GM21367 (cell line): ENCODE data around the gene KLF11.
"Not testable (repeated sequence)": the region's sequence is repeated elsewhere in the genome, so short reads cannot be mapped to it uniquely, and the experiment has no call there.

Source experiments
- ATAC-seq: cut with Tn5 transposase; IDR thresholded peaks from one replicate; pipeline ENCODE4 v1.9.1; 2021; ENCODE audit not compliant: unreplicated experiment

KLF11 gene

GRCh38 chr2:10009271-10009810, 34.0 kb upstream of the KLF11 start:
- ATAC-seq: no peak

- ATAC-seq: no peak
Observed at GRCh38 chr2:10009811-10010781, 33.3 kb upstream of the KLF11 start.

- not testable (repeated sequence) for ATAC-seq
Observed at GRCh38 chr2:10010861-10011605, 32.3 kb upstream of the KLF11 start.

- not testable (repeated sequence) for ATAC-seq
Observed at GRCh38 chr2:10011606-10012325, 31.6 kb upstream of the KLF11 start.

- not testable (repeated sequence) for ATAC-seq
Observed at GRCh38 chr2:10012366-10012962, 30.9 kb upstream of the KLF11 start.

- no peak for ATAC-seq
Observed at GRCh38 chr2:10012963-10013461, 30.3 kb upstream of the KLF11 start.

- not testable (repeated sequence) for ATAC-seq
Observed at GRCh38 chr2:10013651-10014417, 29.5 kb upstream of the KLF11 start.

GRCh38 chr2:10014418-10015190, 28.7 kb upstream of the KLF11 start:
- no peak for ATAC-seq

GRCh38 chr2:10015376-10015989, 27.9 kb upstream of the KLF11 start:
- not testable (repeated sequence) for ATAC-seq

GRCh38 chr2:10016001-10016801, 27.1 kb upstream of the KLF11 start:
- no peak for ATAC-seq

- ATAC-seq: no peak
Observed at GRCh38 chr2:10016802-10017258, 26.5 kb upstream of the KLF11 start.

- no peak for ATAC-seq
Observed at GRCh38 chr2:10017313-10017941, 25.9 kb upstream of the KLF11 start.

- ATAC-seq: no peak
Observed at GRCh38 chr2:10019174-10019573, 24.2 kb upstream of the KLF11 start.

GRCh38 chr2:10019602-10020400, 23.5 kb upstream of the KLF11 start:
- no peak for ATAC-seq

GRCh38 chr2:10022041-10022421, 21.3 kb upstream of the KLF11 start:
- ATAC-seq: no peak

GRCh38 chr2:10022445-10022844, 20.9 kb upstream of the KLF11 start:
- no peak for ATAC-seq
